HG03060 (cell line): ENCODE measurements around the gene EHMT1.

Experiments used
- ATAC-seq: cut with Tn5 transposase; IDR thresholded peaks from one replicate; pipeline ENCODE4 v1.9.1; 2021; ENCODE audit warnings: low read depth, moderate number of reproducible peaks; ENCODE audit not compliant: unreplicated experiment

Gene EHMT1

GRCh38 chr9:137618105-137619067, at the start of gene EHMT1:
TSS of gene EHMT1 (plus strand) at chr9:137619005. CDS start at chr9:137619029, 24 bp downstream.
- peak; percentile 47 for ATAC-seq

DNA sequence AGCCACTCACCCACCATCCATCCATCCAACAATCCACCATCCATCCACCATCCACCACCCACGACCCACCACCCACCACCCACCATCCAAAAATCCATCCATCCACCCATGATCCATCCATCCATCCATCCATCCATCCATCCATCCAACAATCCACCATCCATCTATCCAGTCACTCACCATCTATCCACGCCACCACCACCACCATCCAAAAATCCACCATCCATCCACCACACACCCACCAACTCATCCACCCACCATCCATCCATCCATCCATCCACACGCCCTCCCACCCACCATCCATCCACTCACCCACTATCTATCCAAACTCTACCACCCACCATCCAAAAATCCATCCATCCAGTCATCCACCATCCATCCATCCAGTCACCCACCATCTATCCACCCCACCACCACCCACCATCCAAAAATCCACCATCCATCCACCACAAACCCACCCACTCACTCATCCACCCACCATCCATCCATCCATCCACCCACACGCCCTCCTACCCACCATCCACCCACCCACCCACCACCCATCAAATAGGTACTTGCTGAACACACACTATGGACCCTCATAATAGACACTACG, 49.1 kb upstream of the EHMT1 start:
- no peak for ATAC-seq

DNA sequence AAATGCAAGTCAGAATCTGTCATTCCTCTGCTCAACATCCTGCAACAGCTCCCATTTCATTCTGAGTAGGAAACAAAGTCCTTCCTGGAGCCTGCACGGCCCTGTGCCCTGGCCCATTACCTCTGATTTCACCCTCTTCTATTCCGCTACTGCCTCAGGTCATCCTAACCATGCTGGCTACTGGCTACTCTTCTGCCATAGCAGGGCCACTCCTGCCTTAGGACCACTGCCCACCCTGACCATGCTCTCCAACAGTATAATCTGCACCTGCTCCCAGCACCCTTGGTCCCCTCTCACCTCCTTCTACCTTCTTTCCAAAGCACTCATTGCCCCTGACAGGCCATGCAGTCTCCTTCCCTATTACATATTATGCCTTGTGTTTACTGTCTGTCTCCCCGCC, 48.2 kb upstream of the EHMT1 start:
- ATAC-seq, result no peak

DNA sequence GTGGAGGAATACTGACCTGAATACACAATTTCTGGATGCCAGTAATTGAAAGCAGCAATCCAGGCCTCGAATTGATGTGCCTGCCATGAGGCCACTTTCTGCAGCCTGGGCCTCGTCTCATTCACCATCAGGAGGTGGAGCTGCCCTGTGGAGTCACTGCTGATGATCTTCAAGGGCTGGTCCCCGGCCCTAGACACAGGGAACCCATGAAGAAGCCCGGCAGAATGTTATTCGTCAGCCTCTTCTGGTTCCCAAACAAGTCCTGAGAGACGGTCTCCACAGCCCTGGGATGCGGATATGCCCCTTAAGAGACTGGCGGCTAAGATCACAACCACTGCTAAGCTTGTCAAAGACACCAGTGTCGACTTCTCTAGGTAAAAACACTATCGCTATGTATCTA, 44.6 kb upstream of the EHMT1 start:
- no peak for ATAC-seq

GRCh38 chr9:137575364-137575715, 43.5 kb upstream of the EHMT1 start:
- ATAC-seq, result no peak

DNA sequence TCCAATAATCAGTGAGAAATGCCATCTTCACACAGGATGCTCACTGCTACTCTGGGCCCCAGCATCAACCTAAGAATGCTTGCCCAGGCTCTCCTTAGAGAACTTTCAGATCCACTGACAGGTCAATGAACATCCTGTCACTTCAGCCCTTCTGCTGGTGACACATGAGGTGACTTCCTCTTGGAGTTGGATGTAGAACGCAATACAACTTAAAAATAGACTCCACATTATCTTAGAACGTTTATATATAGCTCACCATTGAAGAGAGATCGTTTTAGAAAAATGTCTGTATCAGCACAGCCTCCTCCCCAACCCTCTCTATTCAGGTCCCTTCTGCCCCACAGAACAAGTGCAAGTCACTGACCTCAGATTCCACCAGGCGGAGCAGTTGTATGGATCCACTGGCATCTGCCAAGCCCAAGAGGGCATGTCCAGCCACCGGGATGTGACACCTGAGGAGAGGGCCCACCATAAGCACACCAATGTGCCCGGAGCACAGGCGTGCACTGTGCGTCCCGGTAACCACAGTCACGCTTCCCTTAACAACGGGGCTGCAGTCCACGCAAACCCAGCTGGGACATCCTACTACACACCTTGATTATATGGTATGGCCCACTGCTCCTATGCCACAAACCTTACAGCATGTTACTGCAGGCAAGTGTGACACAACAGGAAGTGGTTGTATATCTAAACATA, 42.9 kb upstream of the EHMT1 start:
- no peak for ATAC-seq

DNA sequence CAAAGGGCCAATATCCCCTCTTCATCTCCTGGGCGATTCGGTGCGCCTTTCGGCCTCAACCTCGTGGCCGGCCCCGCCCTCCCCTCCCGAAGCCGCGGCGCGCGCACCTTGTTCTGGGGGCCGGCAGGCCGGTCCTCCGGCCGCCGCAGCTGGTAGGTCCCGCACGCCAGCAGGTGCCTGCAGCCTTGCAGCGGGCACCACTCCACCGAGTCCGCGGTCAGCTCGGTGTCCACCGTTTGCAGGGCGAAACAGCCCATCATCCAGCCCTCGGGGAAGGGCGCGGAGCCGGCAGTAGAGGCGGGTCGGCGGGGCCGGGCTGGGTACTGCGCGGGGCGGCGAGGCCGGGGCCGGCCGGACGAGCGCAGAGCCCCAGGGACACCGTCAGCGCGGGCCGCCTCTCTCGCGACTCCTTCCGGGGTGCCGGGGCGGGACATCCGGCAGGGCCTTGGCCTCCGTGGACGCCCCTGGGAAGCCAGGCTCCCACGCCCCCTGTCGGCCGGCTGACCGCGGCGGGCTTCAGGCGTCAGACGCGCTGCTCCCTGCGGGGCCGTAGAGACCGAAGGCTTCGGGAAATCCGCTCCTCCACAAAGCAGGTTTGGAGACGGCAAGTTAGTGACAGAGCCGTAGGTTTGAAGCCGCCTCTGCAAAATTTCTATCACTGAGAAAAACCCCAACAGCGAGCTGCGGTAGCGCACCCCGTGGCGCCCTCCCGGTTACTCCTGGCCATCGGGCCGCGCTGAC, 40.1 kb upstream of the EHMT1 start, which contains the start of gene DPH7:
TSS of gene DPH7 (minus strand) at position 408 of the 741 bp plus-strand sequence. CDS start at position 260, 148 bp downstream.
- peak; percentile 43 for ATAC-seq

DNA sequence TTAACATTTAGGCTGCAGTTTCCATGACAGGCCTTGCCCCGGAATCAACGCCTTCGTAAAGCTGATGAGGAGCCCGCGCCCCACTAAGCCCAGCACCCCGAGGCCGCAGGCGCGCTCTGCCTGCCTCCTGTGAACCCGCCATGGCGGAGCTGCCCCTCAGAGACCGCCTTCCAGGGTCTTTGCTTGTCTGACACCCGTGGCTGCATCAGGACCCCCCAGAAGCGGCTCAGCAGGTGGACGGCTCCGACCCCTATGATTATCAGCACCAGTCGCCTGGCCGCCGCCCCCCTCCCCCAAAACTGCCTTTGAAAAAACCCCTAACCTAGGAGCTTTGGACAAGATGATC, 39.6 kb upstream of the EHMT1 start:
- ATAC-seq, result no peak

- ATAC-seq, result no peak
Observed at GRCh38 chr9:137580209-137580953, 38.4 kb upstream of the EHMT1 start.

- ATAC-seq, result no peak
Observed at GRCh38 chr9:137580954-137581322, 37.9 kb upstream of the EHMT1 start.

- no peak for ATAC-seq
Observed at GRCh38 chr9:137581361-137582285, 37.2 kb upstream of the EHMT1 start.

GRCh38 chr9:137582286-137582860, 36.4 kb upstream of the EHMT1 start:
- ATAC-seq, result no peak

DNA sequence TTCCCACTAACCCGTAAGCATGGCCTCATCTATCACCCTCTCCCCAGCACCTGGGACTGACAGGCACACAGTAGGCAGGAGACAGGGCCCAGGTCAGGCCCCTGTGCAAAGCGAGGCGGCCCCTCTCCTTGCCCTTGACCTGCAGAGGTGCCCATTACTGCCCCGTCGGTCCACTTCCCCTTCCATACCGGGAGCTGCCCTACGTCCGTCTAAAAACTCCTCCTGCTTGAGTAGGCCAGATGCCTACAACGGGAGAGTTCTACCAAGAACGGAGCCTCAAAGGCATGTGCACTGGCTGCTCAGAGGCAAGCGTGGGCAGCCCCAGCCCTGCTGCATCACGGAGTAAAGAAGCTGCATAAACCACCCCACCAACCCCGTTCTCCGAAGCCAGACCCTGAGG, 35.5 kb upstream of the EHMT1 start:
- no peak for ATAC-seq

- ATAC-seq, result no peak
Observed at GRCh38 chr9:137583957-137584356, 34.8 kb upstream of the EHMT1 start.

- no peak for ATAC-seq
Observed at GRCh38 chr9:137586854-137587253, 32.0 kb upstream of the EHMT1 start.

- ATAC-seq, result no peak
Observed at GRCh38 chr9:137588311-137588710, 30.5 kb upstream of the EHMT1 start.

DNA sequence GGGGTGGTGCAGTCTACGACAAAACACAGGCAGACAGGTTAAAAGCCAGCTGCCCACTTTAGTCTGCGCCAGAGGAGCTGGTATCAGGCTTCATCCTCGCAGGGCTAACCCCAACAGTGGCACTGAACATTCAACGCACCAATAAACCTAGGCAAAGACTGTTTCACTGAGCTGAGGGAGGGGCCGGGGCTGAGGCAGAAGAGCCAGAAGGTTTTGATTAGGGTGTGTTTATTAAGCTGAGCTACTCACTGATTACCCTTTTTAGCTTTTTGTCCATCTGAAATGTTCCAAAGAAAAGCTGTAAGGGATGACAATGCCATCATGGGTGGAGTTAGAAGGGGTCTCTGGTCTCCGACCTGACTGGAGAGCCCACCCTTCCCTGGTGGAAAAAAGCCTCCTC, 29.9 kb upstream of the EHMT1 start:
- no peak for ATAC-seq

- peak; percentile 16 for ATAC-seq
Observed at GRCh38 chr9:137589441-137590122, 29.2 kb upstream of the EHMT1 start.
